Measurements from ENCODE around the gene ZNF195.
"Not testable (repeated sequence)": the region's sequence is repeated elsewhere in the genome, so short reads cannot be mapped to it uniquely, and the experiment has no call there.

The ZNF195 gene

GRCh38 chr11:3346587-3346986, 32.4 kb downstream of the ZNF195 start:
- no peak for DNase-seq

DNA sequence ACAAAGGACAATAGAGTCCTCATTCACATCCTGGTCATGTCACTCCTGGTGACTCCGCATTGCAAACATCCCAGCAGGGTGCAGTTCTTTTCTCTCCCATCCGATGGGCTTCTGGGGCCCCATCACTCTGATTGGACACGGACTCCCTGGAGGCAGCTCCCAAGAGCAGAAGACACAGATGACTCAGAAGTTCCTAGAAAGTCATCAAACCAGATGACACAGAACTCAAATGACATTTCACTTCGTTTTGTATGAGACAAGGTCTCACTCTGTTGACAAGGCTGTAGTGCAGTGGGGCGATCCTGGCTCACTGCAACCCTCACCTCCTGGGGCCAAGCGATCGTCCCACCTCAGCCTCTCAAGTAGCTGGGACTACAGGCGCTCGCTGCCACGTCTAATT, 33.2 kb downstream of the ZNF195 start:
- no peak for DNase-seq

GRCh38 chr11:3344327-3345174, 34.4 kb downstream of the ZNF195 start:
- no peak for DNase-seq

- no peak for DNase-seq
Measured at GRCh38 chr11:3342709-3343108, 36.2 kb downstream of the ZNF195 start.

GRCh38 chr11:3341298-3341697, 37.6 kb downstream of the ZNF195 start:
- peak; percentile 56 for DNase-seq

DNA sequence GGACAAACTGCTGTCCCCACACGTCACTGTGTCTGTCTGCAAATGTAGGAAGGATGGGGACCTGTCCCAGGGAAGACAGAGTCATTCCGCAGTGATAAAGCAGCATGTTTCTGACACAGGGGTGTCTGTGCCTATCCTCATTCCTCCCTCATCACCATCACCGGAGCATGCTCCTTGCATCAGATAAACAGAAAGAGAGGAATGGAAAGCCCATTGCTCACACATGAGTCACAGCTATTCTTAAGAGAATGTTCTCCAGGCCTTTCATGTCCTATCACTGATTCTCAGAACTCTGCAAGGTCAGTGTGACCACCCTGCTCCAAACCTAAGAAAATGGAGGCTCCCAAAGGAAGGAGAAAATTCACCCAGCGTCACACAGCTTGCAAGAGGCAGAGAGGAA, 38.9 kb downstream of the ZNF195 start:
- DNase-seq = no peak

GRCh38 chr11:3339340-3339624, 39.7 kb downstream of the ZNF195 start:
- no peak for DNase-seq

DNA sequence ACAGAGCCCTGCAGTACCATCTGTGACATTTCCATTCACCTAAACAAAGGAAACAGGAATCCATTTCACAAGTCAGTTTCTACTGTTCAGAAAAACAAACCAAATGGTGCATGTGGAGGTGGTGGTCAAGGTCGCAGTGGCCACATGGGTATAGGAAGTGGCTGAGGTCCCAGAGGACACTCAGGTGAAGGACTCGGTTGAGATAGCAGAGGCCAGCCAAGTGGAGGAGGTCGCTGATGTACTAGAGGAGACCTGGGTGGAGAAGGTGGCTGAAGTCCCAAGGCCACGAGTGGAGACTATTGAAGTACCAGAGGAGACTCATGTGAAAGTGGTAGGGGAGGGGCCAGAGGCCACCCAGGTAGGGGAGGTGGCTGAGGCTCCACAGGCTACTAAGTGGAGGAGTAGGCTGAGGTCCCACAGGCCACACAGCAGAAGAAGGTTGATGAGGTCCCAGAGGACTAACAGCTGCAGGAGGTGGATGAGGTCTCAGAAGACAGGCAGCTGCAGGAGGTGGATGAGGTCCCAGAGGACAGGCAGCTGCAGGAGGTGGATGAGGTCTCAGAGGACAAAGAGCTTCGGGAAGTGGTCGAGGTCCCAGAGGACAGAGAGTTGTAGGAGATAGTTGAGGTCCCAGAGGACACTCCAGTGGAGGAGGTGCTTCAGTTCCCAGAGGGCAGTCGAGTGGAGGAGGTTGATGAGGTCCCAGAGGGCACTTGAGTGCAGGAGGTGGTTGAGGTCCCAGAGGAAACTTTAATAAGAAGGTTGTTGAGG, 40.2 kb downstream of the ZNF195 start:
- no peak for DNase-seq

DNA sequence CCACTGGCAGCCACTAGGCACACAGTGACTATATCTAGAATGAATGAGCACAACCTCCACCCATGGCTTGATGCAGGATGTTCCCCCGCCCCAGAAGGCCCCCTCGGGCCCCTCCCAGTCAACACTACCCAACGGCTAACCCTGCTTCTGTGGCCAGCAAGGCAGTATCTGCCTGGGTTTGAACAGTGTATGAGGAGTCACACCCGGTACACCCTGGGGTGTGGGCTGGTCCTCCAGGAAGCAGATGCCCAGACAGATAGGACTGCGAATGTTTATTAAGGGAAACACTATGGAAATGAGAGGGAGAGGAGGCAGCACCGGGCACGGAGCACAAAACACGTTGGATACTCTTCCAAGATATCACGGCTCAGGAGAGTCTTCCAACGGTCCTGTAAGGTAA, 42.5 kb downstream of the ZNF195 start:
- DNase-seq = not testable (repeated sequence)

- not testable (repeated sequence) for DNase-seq
Measured at GRCh38 chr11:3333157-3333556, 45.8 kb downstream of the ZNF195 start.

GRCh38 chr11:3331078-3331477, 47.9 kb downstream of the ZNF195 start:
- DNase-seq = not testable (repeated sequence)

DNA sequence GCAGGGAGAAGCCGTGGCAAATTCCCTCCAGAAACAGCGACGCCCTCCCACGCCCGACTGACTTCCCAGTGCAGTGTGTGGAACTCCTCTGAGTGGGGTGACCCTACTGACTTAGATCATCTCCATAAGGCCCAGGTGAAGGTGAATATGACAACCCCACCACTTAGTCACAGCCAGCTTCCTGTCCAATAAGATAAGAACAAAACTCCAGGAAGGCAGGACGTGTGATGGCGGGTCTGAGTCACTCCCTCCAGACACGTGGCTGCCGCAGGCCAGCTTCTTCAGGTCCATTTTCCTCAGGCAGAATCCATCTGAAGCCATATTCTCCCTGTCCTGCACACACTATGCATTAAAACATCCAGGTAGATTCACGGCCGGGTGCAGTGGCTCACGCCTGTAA, 48.9 kb downstream of the ZNF195 start:
- DNase-seq = not testable (repeated sequence)

DNA sequence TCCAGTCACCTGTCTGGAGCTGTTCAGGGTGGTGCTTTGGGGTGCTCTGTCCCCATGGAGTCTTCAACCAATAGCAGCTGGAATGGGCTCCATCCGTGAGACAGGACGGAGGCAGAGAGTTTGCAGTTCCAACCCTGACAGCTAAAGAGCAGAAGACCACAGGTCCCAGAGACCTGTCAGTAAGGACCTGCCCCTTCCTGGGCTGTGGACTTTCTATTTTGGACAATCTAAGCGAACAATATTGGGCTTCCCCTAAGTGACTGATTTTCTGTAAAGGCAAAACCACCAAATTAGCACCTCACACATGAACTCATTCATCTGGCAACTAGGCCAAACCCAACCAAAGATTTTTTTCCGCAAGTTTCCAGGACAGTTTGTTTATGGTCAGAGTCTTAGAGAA, 50.4 kb downstream of the ZNF195 start:
- not testable (repeated sequence) for DNase-seq

DNA sequence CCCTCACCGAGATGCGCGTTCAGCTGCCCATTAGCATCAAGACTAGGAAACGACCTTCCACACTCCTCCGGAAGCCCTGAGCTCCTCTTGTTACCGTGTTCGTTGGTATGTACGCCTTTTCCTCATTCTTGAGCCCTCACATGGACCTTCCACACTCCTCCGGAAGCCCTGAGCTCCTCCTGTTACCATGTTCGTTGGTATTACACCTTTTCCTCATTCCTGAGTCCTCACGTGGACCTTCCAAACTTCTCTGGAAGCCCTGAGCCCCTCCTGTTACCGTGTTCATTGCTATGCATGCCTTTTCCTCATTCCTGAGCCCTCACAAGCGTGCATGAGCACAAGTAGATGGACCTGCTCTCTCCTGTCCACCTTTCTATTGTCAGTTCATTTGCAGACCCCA, 52.5 kb downstream of the ZNF195 start:
- not testable (repeated sequence) for DNase-seq

GRCh38 chr11:3324724-3325123, 54.2 kb downstream of the ZNF195 start:
- not testable (repeated sequence) for DNase-seq

Measured in effector CD8-positive, alpha-beta T cell (primary cell).